K562 (cell line): ENCODE measurements around the gene SOD1. TPM values are rescaled to one million over a fixed set of nuclear protein-coding genes. Genes with fewer than 3 reads are reported as not detected.
A peak's percentile ranks its signal among the peaks of the same experiment; 100 is the strongest.

Experiments
- DMBX1 ChIP-seq: fragments of 250-450 bp; sonication (Bioruptor Pico); IDR thresholded peaks from 2 replicates; pipeline ENCODE4 v1.8.0; 2022; ENCODE audit warnings: inconsistent platforms, mild to moderate bottlenecking, moderate library complexity, borderline replicate concordance
- FOXA3 ChIP-seq, 2 experiments: fragments of 450-650 bp in 1 of 2; sonication (generic) in 1 of 2; formaldehyde crosslinking; IDR thresholded peaks in 1 of 2; conservative IDR thresholded peaks in 1 of 2; 2 replicates each; pipeline versions ENCODE4 v1.4.0 to v1.8.0; 2020 to 2022; ENCODE audit warnings: mild to moderate bottlenecking in 2 of 2, missing genetic modification reagents in 1 of 2
- GABPB2 ChIP-seq: fragments of 250-450 bp; sonication (Bioruptor Pico); conservative IDR thresholded peaks from 2 replicates; pipeline ENCODE4 v1.5.1; 2021; ENCODE audit warnings: mild to moderate bottlenecking
- HDAC2 ChIP-seq: fragments of 450-650 bp; IDR thresholded peaks from 2 replicates; pipeline ENCODE4 v1.6.1; 2016; ENCODE audit warnings: mild to moderate bottlenecking
- MAZ ChIP-seq, 2 experiments: fragments of 450-650 bp in 1 of 2; sonication (generic) in 1 of 2; formaldehyde crosslinking; IDR thresholded peaks in 1 of 2; conservative IDR thresholded peaks in 1 of 2; 2 replicates each; pipeline versions ENCODE4 v1.4.0 to v1.5.0; 2020; ENCODE audit warnings: mild to moderate bottlenecking in 1 of 2, missing genetic modification reagents in 1 of 2
- MCM7 ChIP-seq, 2 experiments: fragments of 450-650 bp; IDR thresholded peaks; 2 replicates each; pipeline ENCODE4 v1.6.1; 2016 to 2018
- NFE2 ChIP-seq: IDR thresholded peaks from 2 replicates; pipeline ENCODE4 v1.6.1; 2014; ENCODE audit warnings: antibody characterized with exemption, low read depth
- NR2C2 ChIP-seq, 2 experiments: fragments of 200-800 bp in 1 of 2; sonication (Bioruptor generic) in 1 of 2; sonication (generic) in 1 of 2; formaldehyde crosslinking in 1 of 2; IDR thresholded peaks; 2 replicates each; pipeline versions ENCODE4 v1.6.1 to v1.8.0; 2016 to 2022; ENCODE audit warnings: mild to moderate bottlenecking in 1 of 2, missing compliant biosample characterization in 1 of 2, missing genetic modification characterization in 1 of 2, missing genetic modification reagents in 1 of 2
- TCF3 ChIP-seq: sonication (generic); formaldehyde crosslinking; IDR thresholded peaks from 2 replicates; pipeline ENCODE4 v1.4.0; 2020; ENCODE audit warnings: mild to moderate bottlenecking, missing genetic modification reagents
- ZBTB11 ChIP-seq, 3 experiments: fragments of 200-800 bp in 1 of 3; fragments of 250-450 bp in 1 of 3; fragments of 450-650 bp in 1 of 3; sonication (Bioruptor Pico) in 1 of 3; sonication (Bioruptor generic) in 1 of 3; formaldehyde crosslinking in 1 of 3; IDR thresholded peaks; 2 replicates each; pipeline versions ENCODE4 v1.6.1 to v1.8.0; 2016 to 2022; ENCODE audit warnings: mild to moderate bottlenecking in 2 of 3, missing genetic modification characterization in 2 of 3, missing compliant biosample characterization in 1 of 3, moderate library complexity in 1 of 3
- ZBTB2 ChIP-seq: fragments of 450-650 bp; IDR thresholded peaks from 2 replicates; pipeline ENCODE4 v1.6.1; 2016; ENCODE audit warnings: antibody characterized with exemption
- ZNF398 ChIP-seq: fragments of 250-450 bp; sonication (Bioruptor Pico); IDR thresholded peaks from 2 replicates; pipeline ENCODE4 v1.8.0; 2021; ENCODE audit warnings: moderate library complexity, mild to moderate bottlenecking, inconsistent platforms
- polyA plus RNA-seq, 8 experiments: library from polyadenylated mRNA; depleted of rRNA in 4 of 8; stranded (reverse) in 5 of 8; unstranded in 3 of 8; fragments of >200 nt; fragmentation: Nextera tagmentation in 2 of 8; fragmentation: Illumina TruSeq in 1 of 8; extraction: Ambion mirVana in 2 of 8; extraction: Trizol in 1 of 8; gene quantifications; 2 replicates each; pipeline versions ENCODE4 v1.2.1 to v1.2.3, GENCODE V29; 2011 to 2014; ENCODE audit warnings: inconsistent platforms in 1 of 8, missing spikeins in 1 of 8
- total RNA-seq, 7 experiments: library from RNA; depleted of rRNA in 6 of 7; stranded (reverse); fragments of >200 nt in 6 of 7; fragmentation: Illumina TruSeq in 2 of 7; extraction: Trizol in 2 of 7; gene quantifications; 2 replicates each; pipeline versions ENCODE4 v1.2.1 to v1.2.3, GENCODE V29; 2011 to 2021; ENCODE audit warnings: low replicate concordance in 1 of 7
- TF ChIP-seq, protein P1 (sequence below): fragments of 450-650 bp; IDR thresholded peaks from 2 replicates; pipeline ENCODE4 v1.6.1; 2017; ENCODE audit warnings: antibody characterized with exemption, mild to moderate bottlenecking

SOD1 gene
- total and polyA plus RNA-seq, 9 of the 15 experiments (the other 6 are each of a cell fraction or from before 2014, with no cell fraction given) = 452 to 1,409 (median 633) TPM

DNA sequence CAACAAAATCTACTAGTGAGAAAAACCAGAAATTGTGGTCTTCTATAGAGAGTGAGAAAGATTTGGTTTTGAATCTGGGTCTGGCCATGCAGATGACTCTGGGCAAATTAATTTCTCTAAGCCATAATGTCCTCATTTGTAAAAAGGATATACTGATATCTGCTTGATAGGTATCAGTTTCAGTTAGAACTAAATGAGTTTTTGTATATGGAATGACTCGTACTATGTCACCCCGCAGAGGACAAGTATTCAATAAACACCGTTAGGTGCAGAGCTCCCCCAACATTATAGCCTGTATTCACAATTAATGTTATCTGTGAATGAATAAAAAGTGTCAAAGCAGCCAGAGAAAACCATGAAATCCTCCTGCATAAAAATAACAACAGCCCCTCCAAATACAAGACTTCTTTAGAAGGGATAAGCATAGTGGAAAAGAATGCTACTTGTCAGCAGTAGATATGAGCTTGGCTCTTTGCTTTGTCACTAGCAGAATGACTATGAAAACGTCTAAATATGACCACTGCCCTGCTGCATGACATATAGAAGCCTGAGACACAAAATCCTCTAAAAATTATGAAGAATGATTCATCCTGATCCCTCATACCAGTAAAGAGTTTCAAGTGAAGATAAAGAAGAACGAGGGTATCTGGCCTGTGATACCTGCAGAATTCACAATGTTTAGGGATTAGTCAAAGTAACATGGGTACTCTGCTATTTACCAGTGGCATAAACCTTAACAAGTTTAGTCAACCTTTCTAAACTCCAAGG is 54.7 kb downstream of the SOD1 start (continued):
- TF ChIP-seq TCF3 (peak; percentile 69), HDAC2 (peak; percentile 68; the same call in 1 of the 2 replicates), ZBTB11 (CRISPR knock-in tag; IDR thresholded peaks at IDR 0.05) (0 out of 6 replicates have a peak, but pooled peaks of 1 of the 3 experiments have one; percentile 28), FOXA3 (CRISPR knock-in tag; conservative IDR thresholded peaks at IDR 0.05 in 1 of 2, IDR thresholded peaks at IDR 0.05 in 1 of 2) (0 out of 4 replicates have a peak, but pooled peaks of 1 of the 2 experiments have one; percentile 13), MAZ (CRISPR knock-in tag; conservative IDR thresholded peaks at IDR 0.05 in 1 of 2, IDR thresholded peaks at IDR 0.05 in 1 of 2) (no peak), ZNF398 (CRISPR knock-in tag) (no peak), NFE2 (peak; percentile 84), MCM7 (IDR thresholded peaks at IDR 0.05) (no peak), NR2C2 (CRISPR knock-in tag; IDR thresholded peaks at IDR 0.05) (no peak), NR2C2 (tag; IDR thresholded peaks at IDR 0.05) (no peak), GABPB2 (CRISPR knock-in tag) (no peak), DMBX1 (0 out of 2 replicates have a peak, but pooled peaks have one; percentile 49), ZBTB2 (peak; percentile 16; the same call in 1 of the 2 replicates)
- TF ChIP-seq, protein P1, sequence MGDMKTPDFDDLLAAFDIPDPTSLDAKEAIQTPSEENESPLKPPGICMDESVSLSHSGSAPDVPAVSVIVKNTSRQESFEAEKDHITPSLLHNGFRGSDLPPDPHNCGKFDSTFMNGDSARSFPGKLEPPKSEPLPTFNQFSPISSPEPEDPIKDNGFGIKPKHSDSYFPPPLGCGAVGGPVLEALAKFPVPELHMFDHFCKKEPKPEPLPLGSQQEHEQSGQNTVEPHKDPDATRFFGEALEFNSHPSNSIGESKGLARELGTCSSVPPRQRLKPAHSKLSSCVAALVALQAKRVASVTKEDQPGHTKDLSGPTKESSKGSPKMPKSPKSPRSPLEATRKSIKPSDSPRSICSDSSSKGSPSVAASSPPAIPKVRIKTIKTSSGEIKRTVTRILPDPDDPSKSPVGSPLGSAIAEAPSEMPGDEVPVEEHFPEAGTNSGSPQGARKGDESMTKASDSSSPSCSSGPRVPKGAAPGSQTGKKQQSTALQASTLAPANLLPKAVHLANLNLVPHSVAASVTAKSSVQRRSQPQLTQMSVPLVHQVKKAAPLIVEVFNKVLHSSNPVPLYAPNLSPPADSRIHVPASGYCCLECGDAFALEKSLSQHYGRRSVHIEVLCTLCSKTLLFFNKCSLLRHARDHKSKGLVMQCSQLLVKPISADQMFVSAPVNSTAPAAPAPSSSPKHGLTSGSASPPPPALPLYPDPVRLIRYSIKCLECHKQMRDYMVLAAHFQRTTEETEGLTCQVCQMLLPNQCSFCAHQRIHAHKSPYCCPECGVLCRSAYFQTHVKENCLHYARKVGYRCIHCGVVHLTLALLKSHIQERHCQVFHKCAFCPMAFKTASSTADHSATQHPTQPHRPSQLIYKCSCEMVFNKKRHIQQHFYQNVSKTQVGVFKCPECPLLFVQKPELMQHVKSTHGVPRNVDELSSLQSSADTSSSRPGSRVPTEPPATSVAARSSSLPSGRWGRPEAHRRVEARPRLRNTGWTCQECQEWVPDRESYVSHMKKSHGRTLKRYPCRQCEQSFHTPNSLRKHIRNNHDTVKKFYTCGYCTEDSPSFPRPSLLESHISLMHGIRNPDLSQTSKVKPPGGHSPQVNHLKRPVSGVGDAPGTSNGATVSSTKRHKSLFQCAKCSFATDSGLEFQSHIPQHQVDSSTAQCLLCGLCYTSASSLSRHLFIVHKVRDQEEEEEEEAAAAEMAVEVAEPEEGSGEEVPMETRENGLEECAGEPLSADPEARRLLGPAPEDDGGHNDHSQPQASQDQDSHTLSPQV = peak; percentile 26; the same call in 1 of the 2 replicates
